HepG2 (cell line): ENCODE results near the gene MAN2A2. TPM values are rescaled to one million over a fixed set of nuclear protein-coding genes. Genes with fewer than 3 reads are reported as not detected.

ENCODE experiments used
- E2F1 ChIP-seq: sonication (generic); formaldehyde crosslinking; IDR thresholded peaks from 2 replicates; pipeline ENCODE4 v1.5.0; 2020; ENCODE audit warnings: missing genetic modification reagents
- ZBTB21 ChIP-seq: sonication (generic); formaldehyde crosslinking; IDR thresholded peaks from 2 replicates; pipeline ENCODE4 v1.4.0; 2020; ENCODE audit warnings: missing genetic modification reagents
- ZIK1 ChIP-seq: sonication (generic); formaldehyde crosslinking; IDR thresholded peaks from 2 replicates; pipeline ENCODE4 v1.5.0; 2020; ENCODE audit warnings: mild to moderate bottlenecking, low read depth, missing genetic modification reagents, borderline replicate concordance
- ZNF7 ChIP-seq: IDR thresholded peaks from 2 replicates; pipeline ENCODE4 v1.6.1; 2016; ENCODE audit warnings: missing biosample characterization, missing genetic modification reagents
- polyA plus RNA-seq, 8 experiments: library from polyadenylated mRNA; depleted of rRNA in 3 of 8; stranded (reverse) in 7 of 8; unstranded in 1 of 8; fragments of >200 nt; fragmentation: Illumina TruSeq in 4 of 8; extraction: Trizol in 4 of 8; gene quantifications; 2 replicates each; pipeline versions ENCODE4 v1.2.1 to v1.2.3, GENCODE V29; 2011 to 2016; ENCODE audit warnings: low read depth in 4 of 8, missing spikeins in 1 of 8, mixed read lengths in 1 of 8; ENCODE audit not compliant: insufficient read depth in 1 of 8
- total RNA-seq, 5 experiments: library from RNA; depleted of rRNA; stranded (reverse); fragments of >200 nt; fragmentation: Illumina TruSeq; extraction: Trizol; gene quantifications; 2 replicates each; pipeline ENCODE4 v1.2.3, GENCODE V29; 2016; ENCODE audit warnings: low read depth in 1 of 5
- TF ChIP-seq, protein P1 (sequence below): sonication (generic); formaldehyde crosslinking; IDR thresholded peaks from 2 replicates; pipeline ENCODE4 v1.4.0; 2020; ENCODE audit warnings: mild to moderate bottlenecking, missing genetic modification reagents
- TF ChIP-seq, protein P2 (sequence below): IDR thresholded peaks from 2 replicates; pipeline ENCODE4 v1.6.1; 2016; ENCODE audit warnings: low read depth, missing genetic modification reagents, missing compliant biosample characterization

The MAN2A2 gene
- total and polyA plus RNA-seq, 2 of the 13 experiments (the other 11 are each of a cell fraction or from before 2014, with no cell fraction given): 17.5 to 51.5 TPM

GRCh38 chr15:90857883-90858443, 45.1 kb upstream of the MAN2A2 start (continued):
- TF ChIP-seq, protein P1, sequence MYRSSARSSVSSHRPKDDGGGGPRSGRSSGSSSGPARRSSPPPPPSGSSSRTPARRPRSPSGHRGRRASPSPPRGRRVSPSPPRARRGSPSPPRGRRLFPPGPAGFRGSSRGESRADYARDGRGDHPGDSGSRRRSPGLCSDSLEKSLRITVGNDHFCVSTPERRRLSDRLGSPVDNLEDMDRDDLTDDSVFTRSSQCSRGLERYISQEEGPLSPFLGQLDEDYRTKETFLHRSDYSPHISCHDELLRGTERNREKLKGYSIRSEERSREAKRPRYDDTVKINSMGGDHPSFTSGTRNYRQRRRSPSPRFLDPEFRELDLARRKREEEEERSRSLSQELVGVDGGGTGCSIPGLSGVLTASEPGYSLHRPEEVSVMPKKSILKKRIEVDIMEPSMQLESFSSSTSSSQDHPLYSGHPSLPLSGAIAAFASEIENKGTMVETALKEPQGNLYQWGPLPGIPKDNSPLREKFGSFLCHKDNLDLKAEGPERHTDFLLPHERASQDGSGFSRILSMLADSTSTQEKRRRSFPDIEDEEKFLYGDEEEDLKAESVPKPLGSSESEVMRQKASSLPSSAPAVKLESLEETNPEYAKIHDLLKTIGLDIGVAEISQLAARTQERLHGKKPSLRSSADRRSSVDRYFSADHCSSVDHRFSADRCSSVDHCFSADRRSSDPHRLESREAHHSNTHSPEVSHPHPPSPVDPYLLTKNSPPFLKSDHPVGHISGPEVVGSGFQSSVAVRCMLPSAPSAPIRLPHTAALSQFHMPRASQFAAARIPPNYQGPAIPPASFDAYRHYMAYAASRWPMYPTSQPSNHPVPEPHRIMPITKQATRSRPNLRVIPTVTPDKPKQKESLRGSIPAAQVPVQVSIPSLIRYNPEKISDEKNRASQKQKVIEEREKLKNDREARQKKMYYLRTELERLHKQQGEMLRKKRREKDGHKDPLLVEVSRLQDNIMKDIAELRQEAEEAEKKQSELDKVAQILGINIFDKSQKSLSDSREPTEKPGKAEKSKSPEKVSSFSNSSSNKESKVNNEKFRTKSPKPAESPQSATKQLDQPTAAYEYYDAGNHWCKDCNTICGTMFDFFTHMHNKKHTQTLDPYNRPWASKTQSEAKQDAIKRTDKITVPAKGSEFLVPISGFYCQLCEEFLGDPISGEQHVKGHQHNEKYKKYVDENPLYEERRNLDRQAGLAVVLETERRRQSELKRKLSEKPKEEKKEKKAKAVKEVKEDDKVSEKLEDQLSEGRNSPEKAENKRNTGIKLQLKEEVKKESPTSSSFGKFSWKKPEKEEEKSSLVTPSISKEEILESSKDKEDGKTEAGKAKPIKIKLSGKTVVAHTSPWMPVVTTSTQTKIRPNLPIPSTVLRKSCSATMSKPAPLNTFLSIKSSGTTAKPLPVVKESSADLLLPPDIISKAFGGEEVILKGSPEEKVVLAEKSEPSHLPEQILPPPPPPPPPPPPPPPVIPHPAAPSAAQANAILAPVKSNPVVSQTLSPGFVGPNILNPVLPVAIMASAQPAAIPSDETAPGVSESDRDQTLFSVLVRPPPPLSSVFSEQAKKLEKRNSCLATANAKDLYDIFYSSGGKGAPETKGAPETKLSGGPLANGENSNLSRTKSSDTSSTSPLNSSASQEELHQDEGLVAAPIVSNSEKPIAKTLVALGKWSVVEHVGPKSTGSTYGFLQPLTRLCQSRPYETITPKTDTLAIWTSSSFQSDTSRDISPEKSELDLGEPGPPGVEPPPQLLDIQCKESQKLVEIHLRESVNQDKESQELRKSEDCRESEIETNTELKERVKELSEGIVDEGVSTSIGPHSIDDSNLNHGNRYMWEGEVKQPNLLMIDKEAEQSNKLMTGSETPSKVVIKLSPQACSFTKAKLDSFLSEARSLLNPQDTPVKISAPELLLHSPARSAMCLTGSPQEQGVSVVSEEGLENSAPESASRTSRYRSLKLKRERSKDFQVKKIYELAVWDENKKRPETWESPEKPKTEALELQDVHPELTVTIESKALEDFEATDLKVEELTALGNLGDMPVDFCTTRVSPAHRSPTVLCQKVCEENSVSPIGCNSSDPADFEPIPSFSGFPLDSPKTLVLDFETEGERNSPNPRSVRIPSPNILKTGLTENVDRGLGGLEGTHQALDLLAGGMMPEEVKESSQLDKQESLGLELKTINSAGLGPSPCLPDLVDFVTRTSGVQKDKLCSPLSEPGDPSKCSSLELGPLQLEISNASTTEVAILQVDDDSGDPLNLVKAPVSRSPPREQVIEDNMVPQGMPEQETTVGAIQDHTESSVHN: no peak
- TF ChIP-seq, protein P2, sequence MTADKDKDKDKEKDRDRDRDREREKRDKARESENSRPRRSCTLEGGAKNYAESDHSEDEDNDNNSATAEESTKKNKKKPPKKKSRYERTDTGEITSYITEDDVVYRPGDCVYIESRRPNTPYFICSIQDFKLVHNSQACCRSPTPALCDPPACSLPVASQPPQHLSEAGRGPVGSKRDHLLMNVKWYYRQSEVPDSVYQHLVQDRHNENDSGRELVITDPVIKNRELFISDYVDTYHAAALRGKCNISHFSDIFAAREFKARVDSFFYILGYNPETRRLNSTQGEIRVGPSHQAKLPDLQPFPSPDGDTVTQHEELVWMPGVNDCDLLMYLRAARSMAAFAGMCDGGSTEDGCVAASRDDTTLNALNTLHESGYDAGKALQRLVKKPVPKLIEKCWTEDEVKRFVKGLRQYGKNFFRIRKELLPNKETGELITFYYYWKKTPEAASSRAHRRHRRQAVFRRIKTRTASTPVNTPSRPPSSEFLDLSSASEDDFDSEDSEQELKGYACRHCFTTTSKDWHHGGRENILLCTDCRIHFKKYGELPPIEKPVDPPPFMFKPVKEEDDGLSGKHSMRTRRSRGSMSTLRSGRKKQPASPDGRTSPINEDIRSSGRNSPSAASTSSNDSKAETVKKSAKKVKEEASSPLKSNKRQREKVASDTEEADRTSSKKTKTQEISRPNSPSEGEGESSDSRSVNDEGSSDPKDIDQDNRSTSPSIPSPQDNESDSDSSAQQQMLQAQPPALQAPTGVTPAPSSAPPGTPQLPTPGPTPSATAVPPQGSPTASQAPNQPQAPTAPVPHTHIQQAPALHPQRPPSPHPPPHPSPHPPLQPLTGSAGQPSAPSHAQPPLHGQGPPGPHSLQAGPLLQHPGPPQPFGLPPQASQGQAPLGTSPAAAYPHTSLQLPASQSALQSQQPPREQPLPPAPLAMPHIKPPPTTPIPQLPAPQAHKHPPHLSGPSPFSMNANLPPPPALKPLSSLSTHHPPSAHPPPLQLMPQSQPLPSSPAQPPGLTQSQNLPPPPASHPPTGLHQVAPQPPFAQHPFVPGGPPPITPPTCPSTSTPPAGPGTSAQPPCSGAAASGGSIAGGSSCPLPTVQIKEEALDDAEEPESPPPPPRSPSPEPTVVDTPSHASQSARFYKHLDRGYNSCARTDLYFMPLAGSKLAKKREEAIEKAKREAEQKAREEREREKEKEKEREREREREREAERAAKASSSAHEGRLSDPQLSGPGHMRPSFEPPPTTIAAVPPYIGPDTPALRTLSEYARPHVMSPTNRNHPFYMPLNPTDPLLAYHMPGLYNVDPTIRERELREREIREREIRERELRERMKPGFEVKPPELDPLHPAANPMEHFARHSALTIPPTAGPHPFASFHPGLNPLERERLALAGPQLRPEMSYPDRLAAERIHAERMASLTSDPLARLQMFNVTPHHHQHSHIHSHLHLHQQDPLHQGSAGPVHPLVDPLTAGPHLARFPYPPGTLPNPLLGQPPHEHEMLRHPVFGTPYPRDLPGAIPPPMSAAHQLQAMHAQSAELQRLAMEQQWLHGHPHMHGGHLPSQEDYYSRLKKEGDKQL (CRISPR knock-in tag): no peak
- no peak for TF ChIP-seq ZNF7 (CRISPR knock-in tag)
- TF ChIP-seq ZBTB21 (CRISPR knock-in tag): no peak
- TF ChIP-seq ZIK1 (CRISPR knock-in tag): no peak
- no peak for TF ChIP-seq E2F1 (CRISPR knock-in tag)
